Activated CD8-positive, alpha-beta T cell treated with anti-CD3 and anti-CD28 coated beads, Interleukin-2, amount 10 ng/mL, durations not matched to agents 7 days and 5 days (primary cell): ENCODE measurements around the gene CSNK1G3. TPM values are rescaled to one million over a fixed set of nuclear protein-coding genes. Genes with fewer than 3 reads are reported as not detected.
A peak's percentile ranks its signal among the peaks of the same experiment; 100 is the strongest.

Source experiments
- ATAC-seq: fragments of 150-1000 bp; cut with Tn5 transposase; one replicate; pipeline ENCODE4 v1.10.0; 2021; ENCODE audit warnings: moderate library complexity
- CTCF ChIA-PET: fragments of 350-600 bp; sonication (Branson Sonifier 250); formaldehyde crosslinking; loops from one replicate; lab custom pipeline; 2021; ENCODE audit warnings: antibody characterized with exemption; lab: Charles Lee
- POLR2A ChIA-PET: fragments of 350-600 bp; sonication (Branson Sonifier 250); formaldehyde crosslinking; loops from one replicate; lab custom pipeline; 2021; ENCODE audit warnings: antibody characterized with exemption; lab: Charles Lee
- DNase-seq: peaks from one replicate; pipeline ENCODE4 v3.0.0-alpha.2; 2020
- H3K27ac Mint-ChIP-seq: one replicate; pipeline ENCODE4 v1.8.0; 2021; ENCODE audit warnings: mild to moderate bottlenecking, mixed read lengths
- H3K27me3 Mint-ChIP-seq: one replicate; pipeline ENCODE4 v1.8.0; 2021; ENCODE audit warnings: low read depth, mixed read lengths
- H3K36me3 Mint-ChIP-seq: one replicate; pipeline ENCODE4 v1.8.0; 2021; ENCODE audit warnings: low read depth, mixed read lengths
- H3K4me1 Mint-ChIP-seq: one replicate; pipeline ENCODE4 v1.8.0; 2021; ENCODE audit warnings: low read depth, mixed read lengths
- H3K4me3 Mint-ChIP-seq: one replicate; pipeline ENCODE4 v1.8.0; 2021; ENCODE audit warnings: mild to moderate bottlenecking, mixed read lengths
- H3K9me3 Mint-ChIP-seq: one replicate; pipeline ENCODE4 v1.8.0; 2022; ENCODE audit warnings: mixed read lengths; ENCODE audit not compliant: insufficient read depth
- total RNA-seq, 2 experiments: library from RNA; stranded (reverse); gene quantifications; one replicate each; pipeline ENCODE4 v1.2.3, GENCODE V29; 2021

CSNK1G3 gene
- total RNA-seq, 2 experiments from 2014 or later, result 26.9 to 28.6 TPM

GRCh38 chr5:123537256-123537655 is 25.3 kb downstream of the CSNK1G3 start:
- ChIA-PET POLR2A (no interaction called here), CTCF (no interaction called here)
- H3K27ac Mint-ChIP-seq, result no peak overlapping the region
- ATAC-seq, result no peak
- DNase-seq, result no peak
- peaks cover 5% of the 10 kb centered on the region for H3K4me1 Mint-ChIP-seq
- H3K27me3 Mint-ChIP-seq, result no peaks in the 10 kb centered on the region
- H3K4me3 Mint-ChIP-seq, result no peak overlapping the region
- no peaks in the 10 kb centered on the region for H3K9me3 Mint-ChIP-seq
- H3K36me3 Mint-ChIP-seq, result peaks cover 4% of the 10 kb centered on the region

DNA sequence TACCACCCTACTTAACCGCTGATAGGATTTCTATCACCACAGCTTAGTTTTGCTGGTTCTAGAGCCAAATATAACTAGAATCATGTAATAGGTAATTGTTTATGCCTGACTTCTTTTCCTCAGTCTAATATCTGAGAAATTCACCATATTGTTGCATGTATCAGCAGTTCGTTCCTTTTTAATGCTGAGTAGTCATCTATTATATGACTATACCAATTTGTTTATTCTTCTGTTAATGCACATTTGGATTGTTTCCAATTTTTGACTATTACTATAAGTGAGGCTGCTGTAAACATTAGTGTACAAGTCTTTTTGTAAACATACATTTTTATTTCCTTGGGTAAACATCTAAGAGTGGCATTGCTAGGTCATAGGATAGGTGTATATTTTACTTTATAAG is 25.9 kb downstream of the CSNK1G3 start:
- H3K9me3 Mint-ChIP-seq, result no peaks in the 10 kb centered on the region
- H3K4me3 Mint-ChIP-seq, result no peak overlapping the region
- ChIA-PET POLR2A (no interaction called here), CTCF (no interaction called here)
- H3K36me3 Mint-ChIP-seq, result peaks cover 4% of the 10 kb centered on the region
- peaks cover 9% of the 10 kb centered on the region for H3K4me1 Mint-ChIP-seq
- no peak overlapping the region for H3K27ac Mint-ChIP-seq
- DNase-seq (no peak), ATAC-seq (no peak)
- H3K27me3 Mint-ChIP-seq, result no peaks in the 10 kb centered on the region

DNA sequence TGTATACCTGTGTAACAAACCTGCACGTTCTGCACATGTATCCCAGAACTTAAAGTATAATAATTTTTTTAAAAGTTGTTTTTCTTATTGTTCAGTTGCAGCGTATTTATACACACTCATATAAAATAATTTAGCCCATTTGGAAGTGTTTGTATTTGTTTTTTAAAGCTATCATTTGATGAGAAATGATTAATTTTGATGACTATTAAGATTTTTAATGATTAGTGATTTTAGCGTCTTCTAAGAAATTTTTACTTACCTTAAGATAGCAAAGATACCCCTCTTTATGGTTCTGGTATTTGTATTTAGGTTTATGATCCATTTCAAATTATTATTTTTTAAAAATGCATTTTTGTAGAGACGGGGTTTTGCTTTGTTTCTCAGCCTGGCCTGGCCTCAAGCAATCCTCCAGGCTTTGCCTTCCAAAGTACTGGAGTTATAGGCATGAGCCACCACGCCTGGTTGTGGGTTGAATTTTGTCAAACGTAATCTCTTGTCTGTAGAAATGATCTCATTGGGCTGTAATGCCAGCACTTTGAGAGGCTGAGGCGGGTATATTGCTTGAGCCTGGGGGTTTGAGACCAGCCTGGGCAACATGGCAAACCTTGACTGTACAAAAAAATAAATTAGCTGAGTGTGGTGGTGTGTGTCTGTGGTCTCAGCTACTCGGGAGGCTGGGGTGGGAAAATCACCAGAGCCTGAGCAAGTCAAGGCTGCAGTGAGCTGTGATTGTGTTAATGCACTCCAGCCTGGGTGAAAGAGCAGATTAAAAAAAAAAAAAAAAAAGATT is 26.9 kb downstream of the CSNK1G3 start:
- no peak overlapping the region for H3K27ac Mint-ChIP-seq
- ATAC-seq (no peak), DNase-seq (no peak)
- ChIA-PET POLR2A (interaction anchor here (1.0 kb wide), 1 partner anchor 27 kb away, joined by 7 read pairs; the partner anchor contains the start of gene CSNK1G3), CTCF (no interaction called here)
- peaks cover 4% of the 10 kb centered on the region for H3K36me3 Mint-ChIP-seq
- peaks cover 14% of the 10 kb centered on the region for H3K4me1 Mint-ChIP-seq
- H3K9me3 Mint-ChIP-seq, result no peaks in the 10 kb centered on the region
- H3K27me3 Mint-ChIP-seq, result no peaks in the 10 kb centered on the region
- H3K4me3 Mint-ChIP-seq, result no peak overlapping the region

DNA sequence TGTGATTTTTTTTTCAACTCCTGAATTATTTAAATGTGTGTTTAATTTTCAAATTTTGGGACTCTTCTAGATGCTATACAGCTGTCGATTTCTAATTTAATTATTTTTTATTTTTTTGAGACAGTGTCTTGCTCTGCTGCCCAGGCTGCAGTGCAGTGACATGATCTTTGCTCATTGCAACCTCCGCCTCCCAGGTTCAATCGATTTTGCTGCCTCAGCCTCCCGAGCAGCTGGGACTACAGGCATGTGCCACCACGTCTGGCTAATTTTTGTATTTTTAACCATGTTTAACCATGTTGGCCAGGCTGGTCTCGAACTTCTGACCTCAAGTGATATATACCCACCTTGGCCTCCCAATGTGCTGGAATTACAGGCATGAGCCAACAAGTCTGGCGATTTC is 28.6 kb downstream of the CSNK1G3 start:
- ATAC-seq (no peak), DNase-seq (no peak)
- Mint-ChIP-seq H3K36me3 (peaks cover 7% of the 10 kb centered on the region), H3K9me3 (no peaks in the 10 kb centered on the region), H3K4me3 (no peak overlapping the region), H3K27ac (no peak overlapping the region), H3K4me1 (peaks cover 17% of the 10 kb centered on the region), H3K27me3 (no peaks in the 10 kb centered on the region)
- CTCF ChIA-PET, result interaction anchor here (0.8 kb wide), 1 partner anchor 23 kb away, joined by 3 read pairs; no protein-coding TSS in a partner anchor
- POLR2A ChIA-PET, result interaction anchor here (1.6 kb wide), 1 partner anchor 118 kb away, joined by 3 read pairs; the partner anchor contains the start of gene CEP120

GRCh38 chr5:123543438-123543837 is 31.5 kb downstream of the CSNK1G3 start:
- Mint-ChIP-seq H3K4me1 (peaks cover 21% of the 10 kb centered on the region), H3K4me3 (no peak overlapping the region), H3K27me3 (no peaks in the 10 kb centered on the region), H3K9me3 (no peaks in the 10 kb centered on the region), H3K27ac (no peak overlapping the region), H3K36me3 (peaks cover 12% of the 10 kb centered on the region)
- CTCF ChIA-PET, result interaction anchor here (1.0 to 2.7 kb wide), 4 partner anchors 9 to 120 kb away, joined by 4 to 9 read pairs (median 6); partner anchors contain the start of gene CEP120
- DNase-seq, result no peak
- peak; percentile 8 for ATAC-seq
- POLR2A ChIA-PET, result interaction anchor here (0.8 to 1.1 kb wide), 2 partner anchors 19 to 120 kb away, joined by 3 read pairs; partner anchors contain the start of gene CEP120

DNA sequence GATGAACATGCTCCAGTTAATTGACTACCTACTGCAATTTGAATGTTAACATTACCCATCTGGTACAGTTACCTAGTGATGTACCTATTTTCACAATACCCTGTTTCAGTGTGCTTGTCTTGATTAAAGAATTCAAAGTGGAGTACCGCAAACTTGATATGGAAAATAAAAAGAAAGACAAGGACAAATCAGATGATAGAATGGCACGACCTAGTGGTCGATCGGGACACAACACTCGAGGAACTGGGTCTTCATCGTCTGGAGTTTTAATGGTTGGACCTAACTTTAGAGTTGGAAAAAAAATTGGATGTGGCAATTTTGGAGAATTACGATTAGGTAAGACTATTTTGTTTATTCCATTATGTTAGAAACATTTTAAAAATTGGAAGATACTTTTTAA is 33.5 kb downstream of the CSNK1G3 start:
- DNase-seq (peak; percentile 30), ATAC-seq (no peak)
- ChIA-PET POLR2A (interaction anchor here (0.6 kb wide), 1 partner anchor 76 kb away, joined by 3 read pairs; no protein-coding TSS in a partner anchor), CTCF (interaction anchor here (0.6 to 1.9 kb wide), 9 partner anchors 10 to 178 kb away, joined by 3 to 13 read pairs (median 4); partner anchors contain the start of gene CEP120)
- Mint-ChIP-seq H3K36me3 (peaks cover 16% of the 10 kb centered on the region), H3K27me3 (no peaks in the 10 kb centered on the region), H3K9me3 (no peaks in the 10 kb centered on the region), H3K4me1 (peaks cover 41% of the 10 kb centered on the region), H3K27ac (no peak overlapping the region), H3K4me3 (no peak overlapping the region)

DNA sequence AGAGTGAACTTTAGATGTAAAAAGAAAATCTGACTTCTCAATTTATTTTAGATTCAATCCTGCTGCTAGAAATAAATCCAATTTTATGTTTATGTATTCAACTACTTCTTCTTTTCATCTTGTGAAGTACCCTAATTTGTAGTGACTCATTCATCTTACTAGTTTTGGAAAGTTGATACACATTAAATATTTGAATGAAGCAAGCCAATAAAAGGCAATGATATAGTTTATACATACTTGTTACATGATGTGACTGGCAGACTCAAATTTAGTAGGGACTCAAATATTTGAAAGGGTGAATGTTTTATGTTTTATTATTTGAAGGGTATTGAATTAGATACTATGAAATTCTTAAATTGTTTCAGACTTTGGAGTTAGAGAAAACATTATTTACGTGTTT is 34.7 kb downstream of the CSNK1G3 start:
- H3K36me3 Mint-ChIP-seq, result peaks cover 15% of the 10 kb centered on the region
- H3K9me3 Mint-ChIP-seq, result no peaks in the 10 kb centered on the region
- POLR2A ChIA-PET, result interaction anchor here (3.9 kb wide), 1 partner anchor 124 kb away, joined by 29 read pairs; the partner anchor contains the start of gene CEP120
- H3K4me1 Mint-ChIP-seq, result peaks cover 42% of the 10 kb centered on the region
- ATAC-seq, result no peak
- H3K4me3 Mint-ChIP-seq, result no peak overlapping the region
- no peak overlapping the region for H3K27ac Mint-ChIP-seq
- CTCF ChIA-PET, result interaction anchor here (0.7 to 3.7 kb wide), 4 partner anchors 14 to 124 kb away, joined by 3 to 27 read pairs (median 5); partner anchors contain the start of gene CEP120
- no peak for DNase-seq
- no peaks in the 10 kb centered on the region for H3K27me3 Mint-ChIP-seq

GRCh38 chr5:123549256-123549904 is 37.4 kb downstream of the CSNK1G3 start:
- Mint-ChIP-seq H3K36me3 (peaks cover 13% of the 10 kb centered on the region), H3K9me3 (no peaks in the 10 kb centered on the region), H3K4me3 (peak overlapping the region; percentile 26), H3K4me1 (peaks cover 25% of the 10 kb centered on the region), H3K27me3 (no peaks in the 10 kb centered on the region), H3K27ac (peak overlapping the region; percentile 85)
- peak; percentile 97 for ATAC-seq
- ChIA-PET POLR2A (interaction anchor here (2.2 to 3.9 kb wide), 2 partner anchors 37 to 126 kb away, joined by 27 to 29 read pairs; partner anchors contain the start of genes CEP120 and CSNK1G3), CTCF (interaction anchor here (0.9 to 3.7 kb wide), 5 partner anchors 12 to 126 kb away, joined by 3 to 27 read pairs (median 5); partner anchors contain the start of gene CEP120)
- peak; percentile 71 for DNase-seq

GRCh38 chr5:123554601-123555000 is 42.6 kb downstream of the CSNK1G3 start:
- Mint-ChIP-seq H3K27ac (no peak overlapping the region), H3K36me3 (peaks cover 18% of the 10 kb centered on the region), H3K9me3 (no peaks in the 10 kb centered on the region), H3K4me1 (peaks cover 10% of the 10 kb centered on the region), H3K27me3 (no peaks in the 10 kb centered on the region), H3K4me3 (no peak overlapping the region)
- ATAC-seq, result no peak
- ChIA-PET POLR2A (no interaction called here), CTCF (no interaction called here)
- no peak for DNase-seq

DNA sequence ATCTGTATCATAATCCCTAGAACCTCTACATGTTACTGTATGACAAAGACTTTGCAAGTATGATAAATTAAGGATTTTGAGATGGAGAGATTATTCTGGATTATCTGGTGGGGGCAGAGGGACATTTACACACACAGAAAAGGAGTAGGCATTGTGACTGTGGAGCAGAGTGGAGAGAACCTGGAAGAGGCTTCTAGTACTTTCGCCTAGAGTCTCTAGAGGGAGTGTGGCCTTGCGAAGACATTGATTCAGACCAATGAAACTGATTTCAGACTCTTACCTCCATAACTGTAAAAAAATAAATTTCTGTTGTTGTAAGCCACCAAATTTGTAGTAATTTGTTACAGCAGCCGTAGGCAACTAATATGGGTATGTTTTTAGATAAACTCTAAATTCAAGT is 45.9 kb downstream of the CSNK1G3 start:
- no peak for DNase-seq
- no peak overlapping the region for H3K4me3 Mint-ChIP-seq
- ATAC-seq, result no peak
- ChIA-PET POLR2A (interaction anchor here (0.7 kb wide), 1 partner anchor 39 kb away, joined by 3 read pairs; no protein-coding TSS in a partner anchor), CTCF (no interaction called here)
- no peaks in the 10 kb centered on the region for H3K27me3 Mint-ChIP-seq
- H3K9me3 Mint-ChIP-seq, result no peaks in the 10 kb centered on the region
- H3K27ac Mint-ChIP-seq, result no peak overlapping the region
- peaks cover 20% of the 10 kb centered on the region for H3K36me3 Mint-ChIP-seq
- no peaks in the 10 kb centered on the region for H3K4me1 Mint-ChIP-seq

- no peaks in the 10 kb centered on the region for H3K27me3 Mint-ChIP-seq
- POLR2A ChIA-PET, result no interaction called here
- no peak for DNase-seq
- peaks cover 20% of the 10 kb centered on the region for H3K36me3 Mint-ChIP-seq
- H3K9me3 Mint-ChIP-seq, result no peaks in the 10 kb centered on the region
- H3K27ac Mint-ChIP-seq, result no peak overlapping the region
- H3K4me3 Mint-ChIP-seq, result no peak overlapping the region
- ATAC-seq, result no peak
- CTCF ChIA-PET, result no interaction called here
- no peaks in the 10 kb centered on the region for H3K4me1 Mint-ChIP-seq
Measured at GRCh38 chr5:123558762-123559433, 46.9 kb downstream of the CSNK1G3 start.
